ENCODE data around the gene SLC4A9.
"Not testable (repeated sequence)": the region's sequence is repeated elsewhere in the genome, so short reads cannot be mapped to it uniquely, and the experiment has no call there.

Gene SLC4A9

GRCh38 chr5:140402258-140403074 is 42.5 kb downstream of the SLC4A9 start:
- peak; percentile 55 for DNase-seq

GRCh38 chr5:140403613-140404012 is 43.6 kb downstream of the SLC4A9 start:
- no peak for DNase-seq

- DNase-seq, result no peak
Measured at GRCh38 chr5:140408750-140409241, 48.8 kb downstream of the SLC4A9 start.

GRCh38 chr5:140413230-140413629 is 53.2 kb downstream of the SLC4A9 start:
- DNase-seq, result no peak

GRCh38 chr5:140417235-140417634 is 57.2 kb downstream of the SLC4A9 start:
- DNase-seq, result no peak

GRCh38 chr5:140418862-140419520 is 59.0 kb downstream of the SLC4A9 start:
- no peak for DNase-seq

- no peak for DNase-seq
Measured at GRCh38 chr5:140420226-140420570, 60.2 kb downstream of the SLC4A9 start.

- DNase-seq, result no peak
Measured at GRCh38 chr5:140420665-140421361, 60.8 kb downstream of the SLC4A9 start.

- DNase-seq, result not testable (repeated sequence)
Measured at GRCh38 chr5:140421375-140421774, 61.4 kb downstream of the SLC4A9 start.

GRCh38 chr5:140423609-140424008 is 63.6 kb downstream of the SLC4A9 start:
- DNase-seq, result no peak

- no peak for DNase-seq
Measured at GRCh38 chr5:140424135-140424534, 64.1 kb downstream of the SLC4A9 start.
